Endothelial cell of umbilical vein (primary cell): ENCODE measurements around the gene PLAC8L1.
"Not testable (repeated sequence)": the region's sequence is repeated elsewhere in the genome, so short reads cannot be mapped to it uniquely, and the experiment has no call there.

Source experiments
- CTCF ChIP-seq, 2 donors: IDR thresholded peaks; 1 replicate in 1 of 2; 2 replicates in 1 of 2; pipeline ENCODE4 v1.5.1; 2011; ENCODE audit warnings: low read length in 2 of 2, mild to moderate bottlenecking in 2 of 2, moderate library complexity in 2 of 2, control low read depth in 1 of 2, inconsistent platforms in 1 of 2, low read depth in 1 of 2; ENCODE audit not compliant: insufficient read depth in 1 of 2; ENCODE audit errors: extremely low read depth in 1 of 2
- GATA2 ChIP-seq: IDR thresholded peaks from 2 replicates; pipeline ENCODE4 v1.7.0; 2011; ENCODE audit warnings: low read depth, mild to moderate bottlenecking, moderate library complexity, mixed read lengths, low read length; ENCODE audit not compliant: insufficient read length, insufficient read depth
- MYC ChIP-seq: IDR thresholded peaks from one replicate; pipeline ENCODE4 v1.6.1; 2011; ENCODE audit warnings: mild to moderate bottlenecking, low read depth, low read length
- POLR2A ChIP-seq: IDR thresholded peaks from 2 replicates; pipeline ENCODE4 v1.6.1; 2012; ENCODE audit warnings: low read depth, mild to moderate bottlenecking, control low read depth, low read length

GRCh38 chr5:146117216-146117615 lies 11.8 kb upstream of the PLAC8L1 start:
- TF ChIP-seq POLR2A; CTCF (IDR thresholded peaks at IDR 0.05; ENCODE audit: extremely low read depth in 1 of 2, insufficient read depth in 1 of 2, low read depth in 1 of 2, low read length in 2 of 2); GATA2; MYC: not testable (repeated sequence)
